Esophagus muscularis mucosa (tissue), 3 donors: ENCODE data around the gene ALG14.

Experiments used
- CTCF ChIP-seq, 3 experiments: fragments of 200-600 bp in 2 of 3; fragments of 450-650 bp in 1 of 3; sonication (generic) in 2 of 3; IDR thresholded peaks; one replicate each; pipeline ENCODE4 v1.5.1; 2017 to 2019; ENCODE audit warnings: antibody characterized with exemption in 3 of 3, mild to moderate bottlenecking in 2 of 3, moderate library complexity in 1 of 3
- POLR2A ChIP-seq: fragments of 450-650 bp; IDR thresholded peaks from one replicate; pipeline ENCODE4 v1.6.1; 2017; ENCODE audit warnings: antibody characterized with exemption, moderate library complexity, mild to moderate bottlenecking, low read depth

- TF ChIP-seq POLR2A (no peak), CTCF (IDR thresholded peaks at IDR 0.05) (no peak)
Measured at GRCh38 chr1:95098196-95098595, 25.4 kb upstream of the ALG14 start.
